BE2C (cell line): Measurements from ENCODE around the gene CAPN5.

Experiments used
- DNase-seq: peaks from one replicate; pipeline ENCODE4 v3.0.0-alpha.2; 2020
- H3K27me3 ChIP-seq: fragments of 250-450 bp; sonication (Bioruptor Pico); 2 replicates; pipeline ENCODE4 v1.5.1; 2020; ENCODE audit warnings: mild to moderate bottlenecking
- H3K36me3 ChIP-seq: fragments of 250-450 bp; sonication (Bioruptor Pico); 2 replicates; pipeline ENCODE4 v1.5.1; 2020; ENCODE audit warnings: mild to moderate bottlenecking
- H3K4me1 ChIP-seq: fragments of 250-450 bp; sonication (Bioruptor Pico); 2 replicates; pipeline ENCODE4 v1.5.1; 2020
- H3K4me3 ChIP-seq: 2 replicates; pipeline ENCODE4 v1.5.1; 2011; ENCODE audit warnings: low read depth, low read length
- H3K9me3 ChIP-seq: fragments of 250-450 bp; sonication (Bioruptor Pico); 2 replicates; pipeline ENCODE4 v1.5.1; 2020
- TF ChIP-seq, protein P1 (sequence below): IDR thresholded peaks from 2 replicates; pipeline ENCODE4 v1.5.1; 2012; ENCODE audit warnings: mild to moderate bottlenecking, low read depth, low read length

CAPN5 gene

DNA sequence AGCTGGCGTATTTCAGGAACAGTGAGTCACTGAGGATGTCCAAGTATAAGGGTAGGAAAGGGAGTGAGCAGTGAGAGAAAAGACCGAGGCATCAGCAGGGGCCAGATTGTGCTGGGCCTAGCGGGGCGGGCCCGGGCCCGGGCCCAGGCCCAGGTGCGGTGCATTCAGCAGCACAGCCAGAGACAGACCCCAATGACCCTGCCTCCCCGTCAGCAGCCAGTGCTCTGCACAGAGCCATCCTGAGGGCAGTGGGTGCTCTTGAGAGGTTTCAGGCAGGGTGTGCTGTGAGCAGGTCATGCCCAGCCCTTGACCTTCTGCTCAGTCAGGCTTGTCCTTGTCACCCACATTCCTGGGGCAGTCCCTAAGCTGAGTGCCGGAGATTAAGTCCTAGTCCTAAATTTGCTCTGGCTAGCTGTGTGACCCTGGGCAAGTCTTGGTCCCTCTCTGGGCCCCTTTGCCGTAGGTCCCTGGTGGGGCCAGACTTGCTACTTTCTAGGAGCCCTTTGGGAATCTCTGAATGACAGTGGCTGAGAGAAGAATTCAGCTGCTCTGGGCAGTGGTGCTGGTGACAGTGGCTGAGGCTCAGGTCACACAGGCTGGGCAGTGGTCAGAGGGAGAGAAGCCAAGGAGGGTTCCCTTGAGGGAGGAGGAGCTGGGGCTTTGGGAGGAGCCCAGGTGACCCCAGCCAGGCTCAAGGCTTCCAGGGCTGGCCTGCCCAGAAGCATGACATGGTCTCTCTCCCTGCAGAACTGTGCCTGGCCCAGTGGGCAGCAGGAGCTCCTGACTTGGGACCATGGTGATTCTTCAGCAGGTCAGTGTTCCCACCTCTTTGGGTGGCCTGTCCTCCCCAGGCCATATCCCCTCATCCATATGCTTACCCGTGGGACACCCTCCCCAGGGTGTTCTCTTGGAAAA, 63.3 kb downstream of the CAPN5 start:
- no peaks in the 10 kb centered on the region for H3K27me3 ChIP-seq
- no peak overlapping the region for H3K4me3 ChIP-seq
- DNase-seq = no peak
- no peaks in the 10 kb centered on the region for H3K36me3 ChIP-seq
- TF ChIP-seq, protein P1, sequence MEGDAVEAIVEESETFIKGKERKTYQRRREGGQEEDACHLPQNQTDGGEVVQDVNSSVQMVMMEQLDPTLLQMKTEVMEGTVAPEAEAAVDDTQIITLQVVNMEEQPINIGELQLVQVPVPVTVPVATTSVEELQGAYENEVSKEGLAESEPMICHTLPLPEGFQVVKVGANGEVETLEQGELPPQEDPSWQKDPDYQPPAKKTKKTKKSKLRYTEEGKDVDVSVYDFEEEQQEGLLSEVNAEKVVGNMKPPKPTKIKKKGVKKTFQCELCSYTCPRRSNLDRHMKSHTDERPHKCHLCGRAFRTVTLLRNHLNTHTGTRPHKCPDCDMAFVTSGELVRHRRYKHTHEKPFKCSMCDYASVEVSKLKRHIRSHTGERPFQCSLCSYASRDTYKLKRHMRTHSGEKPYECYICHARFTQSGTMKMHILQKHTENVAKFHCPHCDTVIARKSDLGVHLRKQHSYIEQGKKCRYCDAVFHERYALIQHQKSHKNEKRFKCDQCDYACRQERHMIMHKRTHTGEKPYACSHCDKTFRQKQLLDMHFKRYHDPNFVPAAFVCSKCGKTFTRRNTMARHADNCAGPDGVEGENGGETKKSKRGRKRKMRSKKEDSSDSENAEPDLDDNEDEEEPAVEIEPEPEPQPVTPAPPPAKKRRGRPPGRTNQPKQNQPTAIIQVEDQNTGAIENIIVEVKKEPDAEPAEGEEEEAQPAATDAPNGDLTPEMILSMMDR = no peak
- H3K4me1 ChIP-seq = peaks cover 11% of the 10 kb centered on the region
- H3K9me3 ChIP-seq = no peaks in the 10 kb centered on the region

DNA sequence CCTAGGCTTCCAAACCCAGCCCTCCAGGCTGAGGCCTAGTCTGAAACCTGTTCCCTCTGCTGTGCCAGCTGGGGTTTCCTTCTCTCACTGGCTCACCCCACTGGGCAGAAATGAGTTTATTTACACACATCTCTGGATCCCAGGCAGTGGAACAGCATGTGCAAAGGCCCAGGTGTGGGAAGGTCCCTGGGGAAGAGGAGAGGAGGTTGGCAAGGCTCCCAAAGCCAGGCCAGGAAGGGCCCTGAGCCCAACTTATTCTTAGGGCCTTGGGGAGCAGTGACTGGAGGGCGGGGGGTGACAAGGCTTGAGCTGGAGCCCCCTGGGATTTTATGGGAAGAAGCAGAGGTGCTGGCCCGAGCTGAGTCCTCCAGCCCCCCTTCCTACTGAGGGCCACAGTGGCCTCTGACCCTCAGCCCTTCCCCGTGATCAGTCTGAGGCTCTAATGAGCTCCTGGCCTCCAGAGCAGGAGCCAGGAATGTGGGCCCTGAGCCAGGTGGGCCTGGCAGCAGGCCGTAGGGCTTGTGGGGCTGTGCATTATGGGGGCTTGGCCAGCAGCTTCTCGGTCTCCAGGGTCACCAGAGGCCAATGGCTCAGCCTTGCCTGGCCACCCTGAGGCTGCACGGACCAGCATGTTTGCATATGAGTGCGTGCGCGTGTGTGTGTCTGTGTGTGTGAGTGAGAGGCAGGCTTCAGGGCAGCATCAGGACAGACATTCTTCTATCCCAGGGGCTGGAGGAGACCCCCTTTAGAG, 64.2 kb downstream of the CAPN5 start:
- peak; percentile 62 for DNase-seq
- Histone ChIP-seq H3K27me3 (no peaks in the 10 kb centered on the region), H3K4me1 (peaks cover 9% of the 10 kb centered on the region), H3K9me3 (no peaks in the 10 kb centered on the region), H3K4me3 (no peak overlapping the region), H3K36me3 (no peaks in the 10 kb centered on the region)
- TF ChIP-seq, protein P1 = no peak

DNA sequence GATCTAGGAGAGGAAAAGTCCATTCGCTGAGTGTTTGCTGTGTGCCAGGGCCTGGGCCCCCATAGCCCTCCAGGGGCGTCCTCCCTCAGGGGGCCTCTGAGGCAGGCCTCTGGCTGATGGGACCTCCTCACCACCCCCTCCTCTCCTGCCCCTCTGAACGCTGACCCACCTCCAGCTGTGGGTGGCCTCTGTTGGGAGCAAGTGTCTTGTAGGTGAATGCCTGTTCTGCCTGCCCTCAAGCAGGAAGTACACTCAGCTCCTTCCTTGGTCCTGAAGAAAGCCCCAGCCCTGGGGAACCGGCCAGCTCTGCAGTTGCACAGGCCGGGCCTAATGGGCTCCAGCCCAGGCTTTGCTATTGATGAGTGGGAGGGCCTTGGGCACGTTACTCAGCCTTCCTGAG, 64.8 kb downstream of the CAPN5 start:
- H3K27me3 ChIP-seq = no peaks in the 10 kb centered on the region
- TF ChIP-seq, protein P1 = no peak
- DNase-seq = no peak
- no peaks in the 10 kb centered on the region for H3K9me3 ChIP-seq
- no peaks in the 10 kb centered on the region for H3K36me3 ChIP-seq
- H3K4me3 ChIP-seq = no peak overlapping the region
- H3K4me1 ChIP-seq = peaks cover 9% of the 10 kb centered on the region

DNA sequence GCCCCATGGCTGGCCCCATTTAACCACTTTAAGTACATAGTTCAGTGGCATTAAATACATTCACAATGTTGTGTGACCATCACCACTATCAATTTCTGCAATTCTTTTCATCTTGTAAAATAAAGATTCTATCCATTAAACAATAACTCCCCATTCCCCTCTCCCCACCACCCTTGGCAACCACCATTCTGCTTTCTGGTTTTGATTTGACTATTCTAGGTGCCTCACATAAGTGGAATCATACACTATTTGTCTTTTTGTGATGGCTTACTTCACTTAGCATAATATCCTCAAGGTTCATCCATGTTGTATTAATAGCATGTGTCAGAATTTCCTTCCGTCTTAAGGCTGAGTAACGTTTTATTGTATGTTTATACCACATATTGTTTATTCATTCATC, 68.3 kb downstream of the CAPN5 start:
- DNase-seq = no peak
- Histone ChIP-seq H3K4me1 (peaks cover 5% of the 10 kb centered on the region; the same call in 1 of the 2 replicates), H3K27me3 (no peaks in the 10 kb centered on the region), H3K36me3 (no peaks in the 10 kb centered on the region), H3K4me3 (no peak overlapping the region), H3K9me3 (no peaks in the 10 kb centered on the region)
- TF ChIP-seq, protein P1 = no peak

DNA sequence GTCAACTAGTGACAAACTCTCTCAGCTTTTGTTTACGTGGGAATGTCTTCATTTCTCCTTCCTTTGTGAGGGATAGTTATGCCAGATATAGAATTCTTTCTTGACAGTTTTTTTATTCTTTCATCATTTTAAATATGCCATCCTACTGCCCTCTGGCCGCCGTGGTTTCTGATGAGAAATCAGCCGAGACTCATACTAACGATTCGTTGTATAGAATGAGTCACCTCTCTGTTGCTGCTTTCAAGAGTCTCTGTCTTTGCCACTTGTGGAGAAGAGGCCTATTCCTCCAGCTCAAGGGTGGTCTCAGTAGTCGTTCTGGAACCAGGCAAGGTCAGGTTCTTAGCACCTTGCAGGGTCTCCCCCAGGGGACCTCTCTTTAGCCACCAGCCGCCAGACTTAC, 69.3 kb downstream of the CAPN5 start:
- Histone ChIP-seq H3K4me1 (peaks cover 6% of the 10 kb centered on the region; the same call in 1 of the 2 replicates), H3K36me3 (no peaks in the 10 kb centered on the region), H3K27me3 (no peaks in the 10 kb centered on the region), H3K9me3 (no peaks in the 10 kb centered on the region), H3K4me3 (no peak overlapping the region)
- DNase-seq = no peak
- TF ChIP-seq, protein P1 = no peak
